Stimulated activated CD4-positive, alpha-beta T cell treated with anti-CD3 and anti-CD28 coated beads, Interleukin-2, amount 100 ng/mL, for 4 hours (primary cell): ENCODE results near the gene PRIM2.
"Not testable (repeated sequence)": the region's sequence is repeated elsewhere in the genome, so short reads cannot be mapped to it uniquely, and the experiment has no call there.

Source experiments
- DNase-seq: peaks from one replicate; pipeline ENCODE4 v3.0.0-alpha.2; 2020; ENCODE audit warnings: low read depth

Gene PRIM2

GRCh38 chr6:57610612-57611011 lies 293.2 kb downstream of the PRIM2 start:
- not testable (repeated sequence) for DNase-seq

GRCh38 chr6:57618959-57619358 lies 301.5 kb downstream of the PRIM2 start:
- DNase-seq = not testable (repeated sequence)

GRCh38 chr6:57631773-57632172 lies 314.3 kb downstream of the PRIM2 start:
- DNase-seq = not testable (repeated sequence)

- not testable (repeated sequence) for DNase-seq
Measured at GRCh38 chr6:57658526-57658925, 341.1 kb downstream of the PRIM2 start.

DNA sequence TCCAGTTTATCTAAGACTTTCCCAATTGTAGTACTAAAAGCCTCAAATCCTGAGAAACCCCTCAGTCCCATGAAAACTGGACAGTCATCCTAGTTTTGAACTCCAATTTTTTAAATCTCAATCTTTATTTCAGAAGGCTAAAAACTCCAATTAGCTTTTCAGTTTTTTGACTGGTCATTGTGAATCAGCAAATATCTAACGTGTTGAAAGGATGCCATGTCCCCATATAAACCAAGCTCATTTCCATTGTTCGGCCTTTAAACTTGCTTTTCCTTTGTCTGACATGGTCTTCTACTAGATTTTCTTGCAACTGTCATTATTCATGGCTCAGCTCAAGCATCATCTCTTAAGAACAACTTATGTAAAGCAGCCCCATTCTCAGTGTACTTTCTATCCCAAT lies 342.4 kb downstream of the PRIM2 start:
- DNase-seq = not testable (repeated sequence)

DNA sequence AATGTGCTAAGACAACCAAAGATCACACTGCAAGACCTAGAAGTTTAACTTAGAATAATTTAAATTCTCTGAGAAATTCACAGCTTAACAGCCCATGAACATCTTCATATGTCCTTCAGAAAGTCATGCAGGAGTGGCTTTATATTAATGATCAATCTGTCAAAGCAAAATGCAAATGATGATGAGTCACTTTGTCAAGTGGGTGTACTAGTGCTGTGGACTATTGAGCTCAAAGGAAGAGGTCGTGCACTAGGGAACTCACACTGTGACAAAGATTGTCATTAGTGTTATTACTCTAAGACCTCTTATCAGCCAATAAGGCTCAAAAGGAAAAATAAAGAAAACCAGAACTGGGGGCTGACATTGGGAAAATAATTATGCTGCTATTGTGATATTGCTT lies 343.5 kb downstream of the PRIM2 start:
- not testable (repeated sequence) for DNase-seq

- not testable (repeated sequence) for DNase-seq
Measured at GRCh38 chr6:57668108-57668507, 350.7 kb downstream of the PRIM2 start.

GRCh38 chr6:57671237-57671636 lies 353.8 kb downstream of the PRIM2 start:
- DNase-seq = not testable (repeated sequence)

DNA sequence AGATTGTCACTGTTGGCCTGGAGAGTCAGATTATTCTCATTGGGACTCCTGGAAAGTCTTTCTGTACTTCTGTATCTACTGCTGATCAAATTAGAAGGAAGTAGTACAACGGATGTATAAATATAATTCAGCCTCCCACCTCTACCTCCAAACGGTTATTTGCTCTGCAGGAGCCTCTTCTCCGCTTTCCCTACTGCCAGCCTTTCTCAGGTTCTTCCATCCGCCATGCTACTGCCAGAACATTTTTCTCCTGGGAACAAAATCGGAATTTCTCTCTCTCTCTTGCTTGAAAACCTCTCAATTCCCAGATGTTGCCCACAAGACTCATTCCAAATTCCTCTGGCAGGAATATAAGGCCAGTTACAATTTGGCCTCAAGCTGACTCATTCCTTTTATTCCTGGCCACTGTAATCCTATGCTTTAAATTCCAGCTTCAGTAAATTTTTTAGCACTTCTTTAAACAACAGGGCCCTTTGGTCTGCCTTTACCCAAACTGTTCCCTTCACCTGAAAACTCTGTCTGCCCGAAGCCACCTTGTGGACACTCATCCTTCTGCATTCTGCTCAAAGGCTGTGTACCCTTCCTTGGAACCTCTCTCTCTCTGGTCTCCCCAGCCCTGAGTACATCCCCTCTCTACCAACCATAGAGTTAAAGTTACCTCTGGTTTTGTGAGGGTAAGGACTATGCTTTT lies 354.7 kb downstream of the PRIM2 start:
- DNase-seq = not testable (repeated sequence)

DNA sequence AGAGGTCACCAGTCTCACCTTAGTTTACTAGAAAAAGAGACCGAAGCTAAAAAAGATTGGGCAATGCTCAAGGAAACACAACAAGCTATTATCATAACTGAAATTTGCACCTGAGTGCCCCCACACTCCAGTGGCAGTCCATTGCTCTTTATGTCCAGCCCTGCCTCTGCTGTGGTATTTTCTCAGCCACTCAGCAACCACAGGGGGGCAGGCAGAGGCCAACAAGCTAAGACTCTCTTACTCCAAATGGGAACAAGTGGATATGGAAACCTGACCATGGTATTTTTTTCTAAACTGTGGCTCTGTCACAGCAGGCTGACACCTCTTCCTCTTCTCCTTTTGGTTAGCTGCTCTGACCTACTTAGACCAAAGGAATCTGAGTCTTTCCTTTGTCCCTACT lies 355.9 kb downstream of the PRIM2 start:
- DNase-seq = not testable (repeated sequence)

GRCh38 chr6:57675386-57675785 lies 358.0 kb downstream of the PRIM2 start:
- DNase-seq = not testable (repeated sequence)

DNA sequence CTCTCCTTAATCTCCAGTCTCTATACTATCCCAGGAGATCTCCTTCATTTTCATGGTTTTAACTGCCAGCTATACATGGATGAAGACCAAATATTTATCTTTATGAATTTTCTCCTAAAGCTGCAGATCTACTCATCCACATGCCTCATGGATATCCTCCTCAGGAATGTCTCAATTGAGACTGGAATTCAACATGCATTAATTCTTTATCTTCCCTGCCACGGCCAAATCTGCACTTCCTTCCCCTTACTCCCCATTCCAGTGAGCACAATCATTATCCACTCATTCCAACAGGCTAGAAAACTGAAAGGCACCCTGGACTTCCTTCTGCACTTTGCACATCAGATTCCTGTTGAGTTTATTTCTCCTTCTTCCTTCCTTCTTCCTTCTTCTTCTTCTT lies 379.0 kb downstream of the PRIM2 start:
- not testable (repeated sequence) for DNase-seq
